ENCODE data around the gene PLCB1.
"Not testable (repeated sequence)": the region's sequence is repeated elsewhere in the genome, so short reads cannot be mapped to it uniquely, and the experiment has no call there.

Gene PLCB1

GRCh38 chr20:8156235-8157079, 24.4 kb downstream of the PLCB1 start:
- DNase-seq, result peak in 1 of 5 donors; percentile 11

GRCh38 chr20:8159217-8159616, 27.2 kb downstream of the PLCB1 start:
- DNase-seq, result not testable (repeated sequence)

- no peak for DNase-seq
Measured at GRCh38 chr20:8161264-8162071, 29.4 kb downstream of the PLCB1 start.

- DNase-seq, result no peak
Measured at GRCh38 chr20:8162610-8163009, 30.5 kb downstream of the PLCB1 start.

- DNase-seq, result no peak
Measured at GRCh38 chr20:8163543-8163942, 31.5 kb downstream of the PLCB1 start.

GRCh38 chr20:8166730-8167129, 34.7 kb downstream of the PLCB1 start:
- no peak for DNase-seq

- no peak for DNase-seq
Measured at GRCh38 chr20:8168785-8169288, 36.8 kb downstream of the PLCB1 start.

GRCh38 chr20:8170921-8171320, 38.9 kb downstream of the PLCB1 start:
- no peak for DNase-seq

- DNase-seq, result no peak
Measured at GRCh38 chr20:8172191-8172590, 40.1 kb downstream of the PLCB1 start.

GRCh38 chr20:8175741-8176675, 43.9 kb downstream of the PLCB1 start:
- DNase-seq, result no peak

GRCh38 chr20:8183526-8183925, 51.5 kb downstream of the PLCB1 start:
- DNase-seq, result no peak

- DNase-seq, result no peak
Measured at GRCh38 chr20:8187740-8188139, 55.7 kb downstream of the PLCB1 start.

- no peak for DNase-seq
Measured at GRCh38 chr20:8190043-8190880, 58.2 kb downstream of the PLCB1 start.

- no peak for DNase-seq
Measured at GRCh38 chr20:8194721-8195120, 62.7 kb downstream of the PLCB1 start.

- no peak for DNase-seq
Measured at GRCh38 chr20:8196096-8196495, 64.0 kb downstream of the PLCB1 start.

- DNase-seq, result no peak
Measured at GRCh38 chr20:8200220-8200619, 68.2 kb downstream of the PLCB1 start.

GRCh38 chr20:8203366-8203765, 71.3 kb downstream of the PLCB1 start:
- DNase-seq, result no peak

- DNase-seq, result no peak
Measured at GRCh38 chr20:8205996-8206395, 73.9 kb downstream of the PLCB1 start.

GRCh38 chr20:8208226-8208625, 76.2 kb downstream of the PLCB1 start:
- DNase-seq, result no peak

GRCh38 chr20:8209061-8209460, 77.0 kb downstream of the PLCB1 start:
- peak in 1 of 5 donors; percentile 13 for DNase-seq

- no peak for DNase-seq
Measured at GRCh38 chr20:8210749-8211148, 78.7 kb downstream of the PLCB1 start.

- DNase-seq, result no peak
Measured at GRCh38 chr20:8212286-8212685, 80.2 kb downstream of the PLCB1 start.

Data from T-helper 1 cell (primary cell).